Caco-2 (cell line): ENCODE data around the gene PNMA1. TPM values are rescaled to one million over a fixed set of nuclear protein-coding genes. Genes with fewer than 3 reads are reported as not detected.

ENCODE experiments used
- Bru-seq: library from RNA; stranded (reverse); fragments of 400-500 nt; gene quantifications from one replicate; lab custom pipeline; 2021; lab: Mats Ljungman, UMichigan
- BruChase-seq, 2 experiments: library from RNA; stranded (reverse); fragments of 400-500 nt; gene quantifications; one replicate each; lab custom pipeline; 2021; lab: Mats Ljungman, UMichigan
- BruUV-seq: library from RNA; stranded (reverse); fragments of 400-500 nt; replicated peaks from 2 replicates; lab custom pipeline; 2021; lab: Mats Ljungman, UMichigan
- CTCF ChIA-PET: fragments of 300-600 bp; sonication (Branson Sonifier 250); formaldehyde crosslinking; loops from one replicate; lab custom pipeline; 2022; ENCODE audit warnings: antibody characterized with exemption; lab: Charles Lee
- POLR2A ChIA-PET: fragments of 300-600 bp; sonication (Branson Sonifier 250); formaldehyde crosslinking; loops from one replicate; lab custom pipeline; 2022; ENCODE audit warnings: antibody characterized with exemption; lab: Charles Lee
- DNase-seq, 2 experiments: peaks; one replicate each; pipeline versions ENCODE4 v3.0.0 to v3.0.0-alpha.2; 2020 to 2022
- H3K27me3 ChIP-seq: replicated peaks from 2 replicates; pipeline ENCODE4 v1.6.0; 2011; ENCODE audit warnings: low read length; ENCODE audit not compliant: control insufficient read depth, insufficient read depth
- H3K36me3 ChIP-seq: 2 replicates; pipeline ENCODE4 v1.5.1; 2011; ENCODE audit warnings: low read length; ENCODE audit not compliant: control insufficient read depth, insufficient read depth
- H3K4me1 ChIP-seq: fragments of 250-450 bp; sonication (Bioruptor Pico); 2 replicates; pipeline ENCODE4 v1.5.1; 2020; ENCODE audit warnings: mild to moderate bottlenecking
- H3K4me3 ChIP-seq: 2 replicates; pipeline ENCODE4 v1.5.1; 2011; ENCODE audit warnings: low read depth, mild to moderate bottlenecking, control low read depth, low read length
- H3K9me3 ChIP-seq: fragments of 250-450 bp; sonication (Bioruptor Pico); 2 replicates; pipeline ENCODE4 v1.5.1; 2020; ENCODE audit warnings: mild to moderate bottlenecking, moderate library complexity
- H3K27ac Mint-ChIP-seq: one replicate; pipeline ENCODE4 v1.8.0; 2022; ENCODE audit warnings: mixed read lengths; ENCODE audit not compliant: unreplicated experiment
- H3K27me3 Mint-ChIP-seq: one replicate; pipeline ENCODE4 v1.8.0; 2022; ENCODE audit warnings: mixed read lengths; ENCODE audit not compliant: insufficient read depth, unreplicated experiment
- H3K36me3 Mint-ChIP-seq: one replicate; pipeline ENCODE4 v1.8.0; 2022; ENCODE audit warnings: mild to moderate bottlenecking, mixed read lengths; ENCODE audit not compliant: insufficient read depth, unreplicated experiment
- H3K4me1 Mint-ChIP-seq: one replicate; pipeline ENCODE4 v1.8.0; 2022; ENCODE audit warnings: low read depth, mixed read lengths; ENCODE audit not compliant: unreplicated experiment
- H3K4me3 Mint-ChIP-seq: one replicate; pipeline ENCODE4 v1.8.0; 2022; ENCODE audit warnings: mild to moderate bottlenecking, moderate library complexity, mixed read lengths; ENCODE audit not compliant: unreplicated experiment
- H3K9me3 Mint-ChIP-seq: one replicate; pipeline ENCODE4 v1.8.0; 2022; ENCODE audit warnings: mixed read lengths; ENCODE audit not compliant: unreplicated experiment
- intact Hi-C: fragments of 100-400 bp; cut with micrococcal nuclease; formaldehyde crosslinking; loops from one replicate; pipeline ENCODE4 v1.10.0; 2022; ENCODE audit not compliant: unreplicated experiment
- long read RNA-seq: library from polyadenylated mRNA; stranded (forward); transcript quantifications from one replicate; pipeline ENCODE4 v2.0.0, GENCODE V29; 2022
- total RNA-seq: library from RNA; stranded (reverse); gene quantifications from 2 replicates; pipeline ENCODE4 v1.2.3, GENCODE V29; 2022
- TF ChIP-seq, protein P1 (sequence below), 2 experiments: fragments of 200-600 bp in 1 of 2; IDR thresholded peaks; 1 replicate in 1 of 2; 2 replicates in 1 of 2; pipeline versions ENCODE4 v1.5.1 to v1.8.0; 2011 to 2022; ENCODE audit warnings: antibody characterized with exemption in 1 of 2, control low read depth in 1 of 2, inconsistent platforms in 1 of 2, low read depth in 1 of 2, low read length in 1 of 2, mild to moderate bottlenecking in 1 of 2, moderate library complexity in 1 of 2; ENCODE audit not compliant: insufficient read depth in 1 of 2, severe bottlenecking in 1 of 2, unreplicated experiment in 1 of 2

PNMA1 gene, protein sequence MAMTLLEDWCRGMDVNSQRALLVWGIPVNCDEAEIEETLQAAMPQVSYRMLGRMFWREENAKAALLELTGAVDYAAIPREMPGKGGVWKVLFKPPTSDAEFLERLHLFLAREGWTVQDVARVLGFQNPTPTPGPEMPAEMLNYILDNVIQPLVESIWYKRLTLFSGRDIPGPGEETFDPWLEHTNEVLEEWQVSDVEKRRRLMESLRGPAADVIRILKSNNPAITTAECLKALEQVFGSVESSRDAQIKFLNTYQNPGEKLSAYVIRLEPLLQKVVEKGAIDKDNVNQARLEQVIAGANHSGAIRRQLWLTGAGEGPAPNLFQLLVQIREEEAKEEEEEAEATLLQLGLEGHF
- total RNA-seq (33.2 and 38.8 TPM in 2 replicates), Bru-seq, nascent RNA (percentile 89 among the genes with signal in this experiment), BruChase-seq, experiment 1, labeled RNA remaining after a 2-hour chase (percentile 96 among the genes with signal in this experiment), BruChase-seq, experiment 2, labeled RNA remaining after a 6-hour chase (percentile 96 among the genes with signal in this experiment)
- long read RNA-seq, transcript PNMA1-201 (1 exons, 2,590 nt), result major isoform, 77 of 77 reads
- long read RNA-seq, partial matches to known transcripts, result 0 of 77 reads
- long read RNA-seq, other reads (novel, unspliced or antisense), result 0 of 77 reads

- Histone ChIP-seq H3K9me3 (no peaks in the 10 kb centered on the region), H3K4me3 (peak within 1 kb of the TSS; percentile 94), H3K4me1 (peaks cover 10% of the 10 kb centered on the region; the same call in 1 of the 2 replicates), H3K36me3 (peaks cover 2% of the 10 kb centered on the region), H3K27me3 (no peaks in the 10 kb centered on the region)
- DNase-seq, result peak; percentile 85 to 93
- H3K27me3 Mint-ChIP-seq, result no peaks in the 10 kb centered on the region
- peaks cover 55% of the 10 kb centered on the region for H3K36me3 Mint-ChIP-seq
- ChIA-PET POLR2A (interaction anchor here (0.6 to 1.2 kb wide), 10 partner anchors 37 to 1947 kb away, joined by 3 to 6 read pairs (median 4); partner anchors contain the start of genes ACOT2, COQ6, ERG28 and FAM161B), CTCF (interaction anchor here (1.0 to 1.2 kb wide), 2 partner anchors 15 to 64 kb away, joined by 4 to 5 read pairs; no protein-coding TSS in a partner anchor)
- no TSS peak for BruUV-seq
- H3K9me3 Mint-ChIP-seq, result no peaks in the 10 kb centered on the region
- peak within 1 kb of the TSS; percentile 99 for H3K27ac Mint-ChIP-seq
- H3K4me3 Mint-ChIP-seq, result peak within 1 kb of the TSS; percentile 90
- TF ChIP-seq, protein P1, sequence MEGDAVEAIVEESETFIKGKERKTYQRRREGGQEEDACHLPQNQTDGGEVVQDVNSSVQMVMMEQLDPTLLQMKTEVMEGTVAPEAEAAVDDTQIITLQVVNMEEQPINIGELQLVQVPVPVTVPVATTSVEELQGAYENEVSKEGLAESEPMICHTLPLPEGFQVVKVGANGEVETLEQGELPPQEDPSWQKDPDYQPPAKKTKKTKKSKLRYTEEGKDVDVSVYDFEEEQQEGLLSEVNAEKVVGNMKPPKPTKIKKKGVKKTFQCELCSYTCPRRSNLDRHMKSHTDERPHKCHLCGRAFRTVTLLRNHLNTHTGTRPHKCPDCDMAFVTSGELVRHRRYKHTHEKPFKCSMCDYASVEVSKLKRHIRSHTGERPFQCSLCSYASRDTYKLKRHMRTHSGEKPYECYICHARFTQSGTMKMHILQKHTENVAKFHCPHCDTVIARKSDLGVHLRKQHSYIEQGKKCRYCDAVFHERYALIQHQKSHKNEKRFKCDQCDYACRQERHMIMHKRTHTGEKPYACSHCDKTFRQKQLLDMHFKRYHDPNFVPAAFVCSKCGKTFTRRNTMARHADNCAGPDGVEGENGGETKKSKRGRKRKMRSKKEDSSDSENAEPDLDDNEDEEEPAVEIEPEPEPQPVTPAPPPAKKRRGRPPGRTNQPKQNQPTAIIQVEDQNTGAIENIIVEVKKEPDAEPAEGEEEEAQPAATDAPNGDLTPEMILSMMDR (IDR thresholded peaks at IDR 0.05; ENCODE audit: insufficient read depth in 1 of 2, low read depth in 1 of 2, low read length in 1 of 2, severe bottlenecking in 1 of 2, unreplicated experiment in 1 of 2), result no peak
- intact Hi-C loops, result no loop called here
- H3K4me1 Mint-ChIP-seq, result peaks cover 14% of the 10 kb centered on the region
Observed at GRCh38 chr14:73713803-73714655, at the start of gene PNMA1. PNMA1 (minus strand) TSS chr14:73714384; CDS start chr14:73713639, 745 bp downstream.

- DNase-seq, result no peak
- ChIA-PET POLR2A (interaction anchor here (1.0 kb wide), 1 partner anchor 88 kb away, joined by 3 read pairs; the partner anchor contains the start of gene PTGR2), CTCF (no interaction called here)
- no peaks in the 10 kb centered on the region for H3K9me3 Mint-ChIP-seq
- peaks cover 30% of the 10 kb centered on the region for H3K4me1 ChIP-seq
- no peaks in the 10 kb centered on the region for H3K27me3 ChIP-seq
- H3K4me3 Mint-ChIP-seq, result no peak overlapping the region
- no peaks in the 10 kb centered on the region for H3K9me3 ChIP-seq
- no TSS peak for BruUV-seq
- no peaks in the 10 kb centered on the region for H3K27me3 Mint-ChIP-seq
- intact Hi-C loops, result no loop called here
- H3K27ac Mint-ChIP-seq, result no peak overlapping the region
- TF ChIP-seq, protein P1 (IDR thresholded peaks at IDR 0.05; ENCODE audit: insufficient read depth in 1 of 2, low read depth in 1 of 2, low read length in 1 of 2, severe bottlenecking in 1 of 2, unreplicated experiment in 1 of 2), result no peak
- H3K4me3 ChIP-seq, result no peak overlapping the region
- H3K36me3 Mint-ChIP-seq, result peaks cover 21% of the 10 kb centered on the region
- H3K36me3 ChIP-seq, result no peaks in the 10 kb centered on the region
- H3K4me1 Mint-ChIP-seq, result peaks cover 22% of the 10 kb centered on the region
Observed at GRCh38 chr14:73763396-73763795, 49.2 kb upstream of the PNMA1 start.
